Cerebellar nuclear complex (tissue), 1 donor: ENCODE data around the gene REXO1.

Source experiments
- DNase-seq, 2 experiments: peaks; one replicate each; lab custom pipeline; 2025; lab: John Stamatoyannopoulos, UW

REXO1 gene

DNA sequence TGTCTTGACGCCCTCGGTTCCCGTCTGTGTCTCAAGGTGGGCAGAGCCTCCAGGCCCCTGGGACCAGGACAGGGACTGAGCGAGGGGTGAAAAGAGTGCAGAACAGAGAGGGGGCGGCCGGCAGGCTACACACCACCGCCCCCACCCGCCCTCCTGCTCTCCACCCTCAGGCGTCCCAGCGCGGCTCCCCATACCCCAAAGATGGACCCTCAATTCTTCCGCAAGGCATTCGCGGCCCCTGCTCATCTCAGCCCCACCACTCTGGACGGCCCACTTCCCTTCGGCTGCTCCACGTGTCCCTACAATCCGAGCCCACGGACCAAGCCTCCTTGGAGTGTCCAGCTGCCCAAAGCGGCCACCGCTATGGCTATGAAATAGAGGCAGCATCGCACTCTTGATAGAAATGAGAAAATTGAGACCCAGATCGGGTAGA, 13.3 kb upstream of the REXO1 start:
- no peak for DNase-seq

DNA sequence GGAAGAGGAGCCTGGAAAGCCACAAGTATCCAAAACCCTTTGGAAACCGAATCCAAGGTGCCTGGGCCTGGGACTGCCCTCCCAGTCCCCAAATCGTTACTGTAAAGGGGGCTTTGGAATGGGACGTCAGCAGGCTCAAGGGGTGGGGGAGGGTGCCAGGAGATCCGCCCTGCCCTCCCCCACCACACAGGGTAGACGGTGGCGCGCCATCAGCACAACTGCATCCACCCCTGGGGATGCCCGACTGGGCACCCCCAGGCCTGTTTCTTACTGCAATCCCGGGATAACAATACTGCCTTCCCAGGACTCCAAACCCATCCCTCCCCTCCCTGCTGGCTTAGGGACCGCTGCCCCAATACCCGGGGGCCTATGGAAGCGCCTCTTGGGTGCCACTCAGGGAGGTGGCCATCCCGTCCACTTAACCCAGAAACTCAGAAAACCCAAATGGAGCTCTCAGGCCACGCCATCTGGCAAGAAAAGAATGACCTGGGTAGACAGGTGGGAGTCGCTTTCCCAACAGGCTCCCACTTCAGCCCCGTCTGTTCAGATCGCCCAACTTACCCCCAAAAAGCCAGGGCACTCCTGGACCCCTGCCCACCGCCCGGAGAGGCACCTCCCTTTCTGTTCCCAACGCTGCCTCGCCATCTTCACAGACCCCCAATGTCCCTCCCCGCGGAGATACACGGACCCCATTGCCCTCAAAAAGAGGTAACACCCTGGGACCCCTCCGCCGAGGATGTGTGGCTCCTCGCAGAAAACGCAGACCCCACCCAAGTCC, 12.7 kb upstream of the REXO1 start:
- DNase-seq, result no peak

DNA sequence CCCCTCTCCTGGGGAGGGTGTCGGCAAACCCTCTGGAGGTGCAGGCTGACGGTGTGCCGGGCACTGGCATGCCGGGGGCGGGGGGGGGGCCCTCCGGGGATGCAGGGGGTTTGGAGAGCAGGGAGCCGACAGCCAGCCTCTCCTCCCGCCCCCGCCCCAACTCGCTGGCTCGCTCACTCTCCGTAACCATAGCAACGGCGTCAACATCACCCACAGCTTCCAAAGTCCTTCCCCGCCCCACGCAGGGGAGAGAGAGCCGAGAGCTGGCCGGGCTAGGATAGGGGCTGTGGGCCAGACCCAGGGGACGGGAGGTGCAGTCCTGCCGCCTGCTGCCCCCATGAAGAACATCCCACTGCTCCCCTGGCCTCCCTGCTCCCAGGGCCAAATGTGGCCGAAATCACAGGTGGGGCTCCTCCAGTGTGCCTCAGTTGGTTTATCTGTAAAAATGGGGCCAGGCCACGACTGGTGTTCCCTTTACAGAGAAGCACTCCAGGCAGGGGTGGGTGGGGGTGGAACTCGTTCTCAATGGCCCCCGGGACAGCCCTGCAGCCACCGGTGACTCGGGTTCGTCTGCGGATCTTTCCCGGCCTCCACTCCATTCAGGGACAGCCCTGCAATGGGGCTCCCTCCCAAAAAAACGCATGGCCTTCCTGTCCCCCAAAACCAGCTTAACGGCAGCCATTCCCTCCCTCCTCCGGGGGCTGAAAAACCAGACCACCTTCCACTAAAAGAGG, 11.9 kb upstream of the REXO1 start:
- DNase-seq, result no peak

DNA sequence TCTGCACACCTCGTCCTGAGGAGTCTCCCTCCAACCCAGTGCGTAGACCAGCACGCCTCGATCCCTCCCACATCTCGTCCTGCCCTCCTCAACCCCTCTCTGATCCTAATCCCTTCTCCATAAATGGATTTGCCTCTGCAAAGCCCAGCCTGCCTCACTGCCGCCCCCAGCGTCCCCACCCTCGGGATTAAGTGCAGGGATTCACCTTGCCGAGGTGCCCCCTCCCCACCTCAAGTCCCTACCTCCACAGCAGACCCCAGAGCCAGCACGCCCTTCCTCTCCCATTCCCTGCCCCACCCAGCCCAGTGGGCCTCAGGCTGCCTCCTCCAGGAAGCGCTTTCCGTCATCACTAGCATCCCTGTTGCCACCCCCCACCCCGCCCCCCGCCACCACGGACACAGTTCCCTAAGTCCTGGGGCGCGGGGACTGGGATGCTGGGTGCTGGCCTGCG, 11.1 kb upstream of the REXO1 start:
- no peak for DNase-seq

DNA sequence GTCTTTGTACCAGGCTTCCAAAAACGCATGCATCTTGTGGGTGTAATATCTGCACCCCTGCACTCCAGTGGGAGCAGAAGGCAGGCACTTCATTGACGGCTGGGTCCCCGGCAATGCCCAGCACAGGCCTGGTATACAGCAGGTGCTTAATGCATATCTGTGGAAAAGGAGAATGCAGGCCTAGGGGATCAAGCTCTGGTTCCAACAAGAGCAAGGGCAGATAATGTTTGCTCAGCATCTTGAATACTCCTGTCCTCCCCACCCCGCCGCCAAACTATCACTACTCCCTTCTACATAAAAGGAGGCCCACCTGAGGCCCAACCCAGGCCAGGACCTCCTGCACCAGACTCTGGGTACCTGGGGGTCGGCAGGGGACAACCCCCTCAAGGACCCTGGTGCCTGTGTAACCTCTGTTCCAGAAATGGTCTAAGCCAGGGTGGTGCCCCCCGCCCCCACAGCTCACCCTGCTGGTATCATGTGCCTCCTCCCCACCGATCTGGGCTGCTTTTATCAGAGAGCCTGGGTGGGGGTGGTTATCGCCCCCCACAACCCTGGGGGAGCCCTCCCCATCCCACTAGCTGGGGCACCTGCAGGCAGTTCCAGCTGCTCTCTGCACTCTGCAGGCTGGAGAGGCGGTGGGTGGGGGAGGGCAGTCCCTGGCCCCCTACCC, 10.3 kb upstream of the REXO1 start:
- no peak for DNase-seq

DNA sequence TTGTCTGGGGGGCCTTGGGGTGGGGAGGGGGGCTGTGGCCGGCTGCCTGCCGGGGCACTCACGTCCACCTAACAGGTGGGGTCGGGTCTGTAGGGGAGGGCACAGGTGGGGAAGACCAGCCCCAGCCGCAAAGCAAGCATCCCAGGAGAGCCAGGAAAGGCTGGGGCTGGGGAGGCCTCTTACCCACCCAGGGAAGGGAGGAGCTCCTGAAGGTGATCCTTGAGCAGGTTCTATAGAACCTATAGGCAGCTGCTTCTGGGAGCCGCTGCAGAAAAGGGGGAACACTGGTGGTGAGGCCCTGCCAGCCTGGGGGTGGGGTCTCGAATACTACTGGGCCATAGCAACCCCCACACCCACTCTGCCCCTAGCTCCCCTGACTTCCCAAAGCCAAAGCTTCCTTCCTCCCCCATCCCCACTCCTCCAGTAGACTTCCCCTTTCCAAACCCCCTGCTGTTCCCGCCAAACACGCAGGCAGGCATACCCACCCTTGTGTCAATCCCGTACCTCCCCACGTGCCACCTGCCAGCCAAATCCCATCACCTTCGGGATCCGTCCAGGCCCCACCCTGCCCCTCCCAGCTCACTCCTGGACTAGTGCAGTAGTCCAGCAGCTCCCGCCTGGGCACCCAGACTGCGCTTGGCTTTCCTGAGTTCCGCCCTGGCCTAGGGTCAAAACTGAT, 9.5 kb upstream of the REXO1 start:
- DNase-seq, result no peak

DNA sequence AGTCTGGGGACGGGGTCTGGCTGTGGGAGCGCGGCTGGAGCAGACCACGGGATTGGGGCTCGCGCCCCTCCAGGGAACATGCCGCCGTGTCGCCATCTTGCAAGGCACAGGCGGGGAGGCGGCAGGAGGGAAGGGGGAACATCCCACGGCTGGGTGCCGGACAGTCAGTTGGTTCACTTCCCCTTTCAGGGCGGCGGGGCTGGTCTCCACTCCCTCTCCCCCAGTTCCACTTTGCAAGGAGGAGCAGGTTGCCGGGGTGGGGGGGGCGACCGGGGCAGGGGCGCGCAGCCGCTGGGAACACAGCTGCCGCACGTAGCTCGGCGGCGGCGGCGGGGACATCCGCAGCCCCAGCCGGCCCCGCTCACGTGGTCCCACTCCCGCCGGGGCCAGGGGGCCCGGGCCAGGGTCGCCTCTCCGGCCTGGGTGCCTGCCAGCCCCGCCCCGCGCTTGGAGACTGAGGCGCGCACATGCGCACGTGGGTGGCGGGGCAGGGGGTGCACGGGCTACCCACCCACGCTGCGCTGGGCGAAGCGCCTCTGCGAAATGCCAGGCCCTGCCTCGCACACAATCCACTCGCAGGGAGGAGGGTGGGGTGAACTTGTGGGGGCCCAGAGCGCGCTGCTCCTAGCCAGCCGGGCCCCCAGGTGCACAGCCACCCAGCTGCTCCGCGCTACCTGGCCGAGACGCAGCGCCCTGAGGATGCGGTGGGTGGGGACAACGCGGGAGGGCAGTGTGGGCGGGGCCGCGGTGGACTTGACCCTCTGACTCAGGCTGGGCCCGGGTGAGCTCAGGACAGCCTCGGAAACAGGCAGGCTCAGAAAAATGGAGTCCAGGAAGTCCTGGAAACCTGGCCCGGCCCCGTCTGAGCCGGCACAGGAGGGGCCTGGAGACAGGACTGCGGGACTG, 8.7 kb upstream of the REXO1 start:
- no peak for DNase-seq

DNA sequence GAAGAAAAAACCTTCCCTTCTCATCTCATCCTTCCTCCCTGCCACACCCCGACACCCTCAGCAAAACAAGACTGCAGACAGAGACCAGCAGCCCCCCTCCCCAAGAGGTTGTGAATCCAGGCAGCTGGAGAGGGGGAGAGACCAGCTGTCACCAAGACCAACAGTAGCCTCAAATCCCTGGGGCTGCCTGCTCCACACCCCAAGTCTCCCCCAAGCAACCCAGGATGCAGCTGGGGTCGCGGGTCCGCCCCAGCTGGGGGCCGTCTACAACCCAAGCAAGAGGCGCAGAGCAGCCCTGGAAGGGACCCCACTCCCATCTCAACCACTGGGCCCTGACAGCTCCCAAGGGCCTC, 8.0 kb upstream of the REXO1 start:
- DNase-seq, result no peak

DNA sequence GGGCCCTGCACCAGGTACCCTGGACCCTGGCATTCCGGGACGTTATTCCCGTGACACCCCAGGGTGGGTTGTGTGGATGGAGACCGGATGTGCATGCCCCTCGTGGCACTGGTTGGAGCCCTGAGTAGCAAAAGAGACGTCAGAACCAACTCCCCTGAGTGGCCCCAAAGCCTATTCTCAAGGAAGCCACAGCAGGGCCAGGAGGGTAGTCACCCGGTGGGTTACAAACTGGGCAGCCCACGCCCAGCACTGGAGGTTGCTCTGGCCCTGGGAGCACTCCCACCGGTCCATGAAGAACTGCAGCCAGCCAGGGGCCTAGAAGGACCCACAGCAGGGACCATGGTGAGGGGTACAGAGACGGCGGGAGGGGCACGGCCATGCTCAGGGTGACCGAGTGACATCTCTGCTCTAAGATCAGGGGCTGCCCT, 7.6 kb upstream of the REXO1 start:
- DNase-seq, result no peak

DNA sequence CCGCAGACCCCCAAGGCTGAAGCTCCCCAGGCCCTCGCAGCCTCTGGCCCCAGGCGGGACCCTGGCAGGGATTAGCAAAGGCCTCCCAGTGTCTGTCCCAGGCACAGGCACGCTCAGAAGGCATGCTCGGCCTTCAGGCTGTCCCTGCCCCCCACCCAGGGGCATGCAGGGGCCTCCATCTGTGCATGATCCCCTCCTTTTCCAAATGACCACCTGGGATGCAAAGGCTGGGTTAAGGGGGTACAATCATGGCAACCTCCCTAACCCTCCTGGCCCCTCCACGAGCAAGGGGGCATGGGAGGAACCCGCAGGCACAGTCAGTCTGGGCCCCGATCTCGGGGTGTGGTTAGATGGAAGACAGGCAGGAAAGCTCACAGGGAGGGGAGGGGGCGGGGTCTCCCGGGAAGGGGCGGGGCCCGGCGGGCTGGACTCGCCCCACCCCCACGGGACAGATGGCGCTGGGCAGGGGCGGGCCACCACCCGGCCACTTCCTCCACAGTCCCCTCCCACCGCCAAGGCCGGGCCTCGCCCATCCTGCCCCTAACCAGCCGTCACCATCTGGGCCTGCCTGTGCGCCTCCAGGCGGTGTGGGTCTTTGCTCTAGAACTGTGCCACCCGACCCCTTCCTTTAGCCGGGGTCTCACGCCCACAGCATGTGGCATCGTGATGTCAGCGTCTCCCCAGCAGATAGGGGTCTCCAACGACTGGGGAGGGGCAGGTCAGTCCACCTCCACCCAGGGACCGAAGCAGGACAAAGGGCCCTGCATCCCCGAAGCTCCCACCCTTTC, 7.0 kb upstream of the REXO1 start:
- no peak for DNase-seq

DNA sequence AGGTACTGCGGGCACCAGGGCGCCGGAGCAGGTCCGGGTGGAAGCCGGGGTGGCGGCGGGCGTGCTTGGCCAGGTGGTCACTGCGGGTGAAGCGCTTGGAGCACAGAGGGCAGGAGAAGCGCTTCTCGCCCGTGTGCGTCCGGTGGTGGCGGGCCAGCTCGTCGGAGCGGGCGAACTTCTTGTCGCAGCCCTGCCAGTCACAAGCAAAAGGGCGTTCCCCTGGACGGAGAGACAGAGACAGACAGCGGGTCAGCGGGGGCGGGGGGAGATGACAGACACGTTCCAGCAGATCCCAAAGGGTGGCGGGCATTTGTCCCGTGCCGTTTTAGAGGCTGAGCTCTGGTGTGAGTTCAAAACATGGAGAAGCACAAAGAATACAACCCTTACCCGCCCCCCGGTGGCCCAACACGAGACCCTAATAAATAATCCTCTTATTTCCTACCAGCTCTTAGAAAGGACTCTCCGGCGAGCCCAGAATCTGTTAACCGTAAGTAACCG, 6.3 kb upstream of the REXO1 start:
- DNase-seq, result no peak

DNA sequence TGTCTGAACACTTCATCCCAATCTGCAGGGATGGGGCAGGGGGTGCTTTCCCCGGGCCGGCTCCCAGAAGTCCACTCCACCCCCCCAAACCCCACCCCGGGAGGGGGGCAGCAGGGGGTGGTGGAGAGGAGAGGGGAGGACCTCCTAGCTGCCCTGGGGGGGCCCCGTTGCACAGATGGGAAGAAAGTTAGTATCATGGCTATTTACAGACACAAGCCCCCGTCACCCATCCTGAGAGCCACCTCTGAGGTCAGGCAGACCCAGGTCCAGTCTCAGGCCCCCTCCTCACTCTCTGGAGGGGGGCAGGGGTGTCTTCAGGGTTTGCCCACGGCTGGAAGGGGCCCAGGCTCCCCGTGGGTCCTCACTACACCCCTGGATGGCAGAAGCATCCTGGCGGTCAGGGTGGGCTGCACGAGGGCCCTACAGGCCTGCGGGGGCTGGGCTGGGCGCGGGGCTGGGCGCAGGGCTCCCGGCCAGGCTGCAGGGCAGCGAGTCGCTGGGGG, 5.8 kb upstream of the REXO1 start:
- no peak for DNase-seq

DNA sequence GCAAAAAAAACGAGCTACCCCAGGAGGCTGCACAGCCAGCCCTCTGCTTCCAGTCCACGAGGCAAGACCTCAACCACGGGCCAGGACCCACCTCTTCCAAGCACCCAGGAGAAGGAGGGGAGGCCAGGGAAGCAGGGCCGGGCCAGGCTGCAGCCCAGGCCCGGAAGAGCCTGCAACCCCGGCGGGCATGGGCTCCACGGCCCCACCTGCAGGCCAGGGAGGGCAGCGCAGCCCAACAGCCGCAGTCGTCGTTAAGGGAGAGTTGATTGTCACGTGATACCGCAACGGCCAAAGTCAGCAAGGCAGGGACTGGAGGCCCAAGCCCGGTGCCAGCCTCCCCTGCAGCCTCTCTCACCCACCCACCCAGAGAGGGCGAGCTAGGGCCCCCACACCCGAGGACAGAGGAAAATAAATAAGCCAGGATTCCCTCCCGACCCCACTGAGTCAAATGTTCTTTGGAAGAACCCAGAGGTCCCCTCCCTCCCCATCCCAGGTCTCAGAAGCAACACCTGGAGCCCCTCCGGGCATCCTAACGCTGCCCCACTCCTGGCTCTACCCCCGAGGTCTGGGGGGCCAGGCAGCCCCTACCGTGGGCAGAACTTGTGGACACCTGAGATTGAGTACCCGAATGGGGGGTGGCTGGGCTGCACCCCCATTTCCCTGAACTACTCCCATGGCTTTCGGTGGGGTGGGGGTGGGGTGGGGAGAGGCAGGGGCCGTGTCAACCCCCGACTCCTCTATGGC, 5.2 kb upstream of the REXO1 start:
- DNase-seq, result no peak

DNA sequence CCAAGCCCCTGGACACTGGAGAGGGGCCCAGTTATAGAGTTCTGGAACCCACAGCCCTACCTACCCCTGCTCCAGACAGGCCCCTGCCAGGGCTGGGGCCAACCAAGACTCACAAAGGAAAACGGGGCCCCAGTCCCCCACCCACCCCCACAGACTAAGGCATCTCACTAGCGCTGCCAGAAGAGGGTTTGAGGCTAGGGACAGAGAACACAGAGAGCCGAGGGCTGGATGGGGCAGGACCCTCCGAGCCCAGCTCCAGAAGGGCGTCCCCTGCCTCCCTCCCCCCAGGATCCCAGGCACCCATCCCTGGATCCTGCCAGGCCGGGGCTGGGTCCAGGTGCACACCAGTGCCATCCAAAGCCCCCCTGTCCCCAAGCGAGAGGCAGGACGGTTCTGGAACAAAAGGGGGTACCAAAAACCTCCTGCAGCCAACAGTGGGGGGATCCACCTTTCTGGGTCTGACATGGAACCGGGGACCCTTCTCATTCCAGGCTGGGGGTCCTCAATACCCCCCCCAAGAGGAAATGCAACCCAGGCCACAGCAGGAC, 4.4 kb upstream of the REXO1 start:
- DNase-seq, result no peak

DNA sequence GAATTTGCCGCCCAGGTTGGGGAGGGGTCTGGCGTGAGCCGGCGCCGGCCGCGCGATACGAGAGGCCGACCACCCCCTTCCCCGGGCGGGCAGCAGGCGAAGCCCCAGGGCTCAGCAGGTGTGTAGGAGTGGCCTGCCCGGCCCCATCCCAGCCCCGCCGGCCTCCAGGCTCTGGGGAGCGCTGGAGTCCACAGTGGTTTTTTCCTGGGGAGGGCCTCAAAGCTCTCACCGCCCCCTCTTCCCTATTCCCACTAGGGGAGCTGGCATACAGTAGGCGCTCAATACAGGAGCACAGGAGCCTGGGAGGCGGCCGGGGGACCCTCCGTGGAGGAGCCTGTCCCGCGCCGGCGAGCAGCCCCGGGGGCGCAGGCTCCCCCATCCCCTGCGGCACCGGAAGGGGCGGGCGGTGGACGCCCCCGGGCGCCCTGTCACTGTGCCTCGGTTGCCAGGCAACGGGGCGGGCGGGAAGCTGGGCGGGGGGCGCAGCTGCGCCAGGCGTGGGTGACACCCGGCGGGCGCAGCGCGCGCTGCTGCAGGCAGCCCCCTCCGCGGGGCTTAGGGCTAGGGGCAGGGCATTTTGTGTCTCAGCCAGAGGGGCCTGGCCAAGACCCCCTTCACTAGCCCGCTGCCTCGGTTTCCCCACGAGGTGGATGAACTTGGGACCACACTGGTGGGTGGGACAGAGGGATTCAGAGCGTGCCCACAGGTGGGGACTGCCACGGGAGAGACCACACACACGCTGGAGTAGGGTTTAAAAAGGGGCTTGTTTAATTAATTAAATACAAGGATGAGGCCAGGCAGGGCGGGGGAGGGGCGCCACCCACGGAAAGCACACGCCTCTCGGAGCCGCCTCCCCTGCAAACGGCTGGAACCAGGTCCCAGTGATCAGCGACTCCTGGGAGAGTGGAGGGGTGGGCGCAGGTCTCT, 3.6 kb upstream of the REXO1 start:
- no peak for DNase-seq

DNA sequence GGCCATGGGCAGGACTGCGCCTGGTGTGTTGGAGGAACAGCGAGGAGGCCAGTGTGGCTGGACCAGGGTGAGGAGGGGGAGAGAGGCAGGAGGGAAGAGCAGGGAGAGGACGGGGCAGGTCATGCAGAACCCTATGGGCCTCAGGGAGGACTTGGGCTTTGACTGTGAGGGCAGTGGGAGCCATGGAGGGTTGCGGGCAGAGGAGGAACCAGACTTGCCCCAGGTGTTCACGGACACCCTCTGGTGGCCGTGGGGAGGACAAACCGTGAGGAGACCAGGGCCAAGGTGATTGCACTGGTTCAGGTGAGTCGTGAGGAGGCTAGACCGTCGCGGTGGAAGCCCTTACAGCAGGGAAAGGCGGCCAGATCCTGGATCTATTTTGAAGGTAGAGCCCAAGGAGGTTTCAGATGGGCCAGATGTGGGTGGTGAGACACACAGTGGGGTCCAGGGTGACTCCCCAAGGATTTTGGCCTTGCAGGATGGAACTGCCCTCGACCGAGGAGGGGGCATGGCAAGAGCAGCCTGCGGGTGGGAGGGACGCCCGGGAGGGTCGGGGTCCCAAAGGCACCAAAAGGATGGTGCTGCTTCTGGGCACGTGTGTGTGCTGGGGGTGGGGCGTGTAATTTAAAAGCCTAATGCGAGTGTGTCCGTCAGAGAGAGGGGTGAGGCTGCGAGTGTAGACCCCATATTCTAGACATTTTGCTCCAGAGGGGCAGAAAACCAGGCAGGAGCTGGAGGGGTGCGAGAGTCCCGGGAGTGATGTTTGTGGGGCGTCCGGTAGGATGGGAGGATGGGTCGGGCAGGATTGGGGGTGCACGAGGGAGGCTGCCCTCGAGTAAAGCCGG, 2.7 kb upstream of the REXO1 start:
- DNase-seq, result no peak

DNA sequence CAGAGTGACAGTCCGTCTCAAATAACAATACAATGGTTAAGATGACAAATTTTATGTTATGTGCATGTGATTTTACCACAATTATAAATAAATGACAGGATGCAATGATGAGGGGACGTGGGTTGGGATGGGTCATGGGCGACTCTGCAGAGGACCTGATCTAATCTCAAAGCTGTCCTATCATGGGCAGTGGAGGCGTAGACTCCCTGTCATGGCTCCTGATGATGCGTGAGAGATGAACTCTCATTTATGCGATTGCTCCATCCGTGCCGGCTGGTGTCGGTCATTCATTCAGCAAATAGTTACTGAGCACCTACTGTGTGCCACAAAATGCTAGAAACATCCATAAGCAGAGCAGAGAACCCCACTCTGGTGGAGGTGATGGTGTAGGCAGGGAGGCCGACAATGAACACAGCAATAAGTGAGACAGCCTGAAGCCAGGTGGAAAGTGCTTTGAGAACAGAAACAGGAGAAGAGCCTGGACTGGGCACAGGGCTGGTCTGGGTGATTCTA, 1.7 kb upstream of the REXO1 start:
- no peak for DNase-seq
